AG04450 (cell line): Measurements from ENCODE around the gene C2. TPM values are rescaled to one million over a fixed set of nuclear protein-coding genes. Genes with fewer than 3 reads are reported as not detected.

Experiments
- CTCF ChIA-PET: fragments of 300-600, 350-600 bp; formaldehyde crosslinking; extraction: SDS; loops from one replicate; lab custom pipeline; 2022; ENCODE audit warnings: antibody characterized with exemption, inconsistent platforms; lab: Charles Lee
- POLR2A ChIA-PET: fragments of 350-600 bp; formaldehyde crosslinking; extraction: SDS; loops from one replicate; lab custom pipeline; 2021; ENCODE audit warnings: antibody characterized with exemption, inconsistent platforms; lab: Yijun Ruan, JAX
- DNase-seq: peaks from one replicate; pipeline ENCODE4 v3.0.0-alpha.2; 2011; ENCODE audit warnings: low read depth, low spot score
- H3K27ac ChIP-seq: one replicate; pipeline ENCODE4 v1.5.1; 2012; ENCODE audit warnings: low read depth, low read length, control low read depth
- H3K27me3 ChIP-seq: one replicate; pipeline ENCODE4 v1.6.0; 2012; ENCODE audit warnings: low read length; ENCODE audit not compliant: control insufficient read depth, insufficient read depth
- H3K4me3 ChIP-seq: 2 replicates; pipeline ENCODE4 v1.5.1; 2011; ENCODE audit warnings: mild to moderate bottlenecking, low read depth, low read length, control low read depth
- H3K9me3 ChIP-seq: 2 replicates; pipeline ENCODE4 v1.5.1; 2012; ENCODE audit warnings: low read length; ENCODE audit not compliant: control insufficient read depth, insufficient read depth
- CTCF ChIP-seq: IDR thresholded peaks from 2 replicates; pipeline ENCODE4 v1.5.1; 2011; ENCODE audit warnings: low read depth, low read length, control low read depth, inconsistent platforms
- polyA plus RNA-seq: library from polyadenylated mRNA; depleted of rRNA; stranded (reverse); fragments of >200 nt; gene quantifications from 2 replicates; pipeline ENCODE4 v1.2.3, GENCODE V29; 2011

The C2 gene
- polyA plus RNA-seq, 1 experiment, result 1.9 TPM

GRCh38 chr6:31946370-31946885, 18.9 kb downstream of the C2 start:
- no peak for TF ChIP-seq CTCF
- DNase-seq, result no peak
- Histone ChIP-seq H3K4me3 (no peak overlapping the region; the same call in 1 of the 2 replicates), H3K9me3 (no peaks in the 10 kb centered on the region; the same call in 1 of the 2 replicates), H3K27ac (peak overlapping the region; percentile 83), H3K27me3 (no peaks in the 10 kb centered on the region)
- ChIA-PET POLR2A (interaction anchor here (0.6 to 1.1 kb wide), 2 partner anchors 44 to 101 kb away, joined by 3 to 4 read pairs; no protein-coding TSS in a partner anchor), CTCF (no interaction called here)

DNA sequence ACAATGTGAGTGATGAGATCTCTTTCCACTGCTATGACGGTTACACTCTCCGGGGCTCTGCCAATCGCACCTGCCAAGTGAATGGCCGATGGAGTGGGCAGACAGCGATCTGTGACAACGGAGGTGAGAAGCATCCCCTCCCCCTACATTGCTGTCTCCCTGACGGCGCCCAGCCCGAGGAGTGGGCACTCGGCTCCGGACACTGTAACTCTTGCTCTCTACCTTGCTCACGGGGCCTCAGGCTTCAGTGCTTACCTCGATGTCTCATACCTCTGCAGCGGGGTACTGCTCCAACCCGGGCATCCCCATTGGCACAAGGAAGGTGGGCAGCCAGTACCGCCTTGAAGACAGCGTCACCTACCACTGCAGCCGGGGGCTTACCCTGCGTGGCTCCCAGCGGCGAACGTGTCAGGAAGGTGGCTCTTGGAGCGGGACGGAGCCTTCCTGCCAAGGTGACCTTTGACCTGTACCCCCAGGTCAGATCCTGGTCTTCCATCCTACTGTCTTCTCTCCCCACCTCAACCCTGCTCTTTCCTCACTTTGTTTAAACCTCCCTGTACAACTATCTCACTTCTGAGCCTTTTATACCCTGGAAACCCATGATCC, 19.7 kb downstream of the C2 start:
- CTCF ChIA-PET, result no interaction called here
- Histone ChIP-seq H3K4me3 (no peak overlapping the region), H3K9me3 (no peaks in the 10 kb centered on the region; the same call in 1 of the 2 replicates), H3K27me3 (no peaks in the 10 kb centered on the region), H3K27ac (no peak overlapping the region)
- POLR2A ChIA-PET, result no interaction called here
- no peak for TF ChIP-seq CTCF
- DNase-seq, result no peak

DNA sequence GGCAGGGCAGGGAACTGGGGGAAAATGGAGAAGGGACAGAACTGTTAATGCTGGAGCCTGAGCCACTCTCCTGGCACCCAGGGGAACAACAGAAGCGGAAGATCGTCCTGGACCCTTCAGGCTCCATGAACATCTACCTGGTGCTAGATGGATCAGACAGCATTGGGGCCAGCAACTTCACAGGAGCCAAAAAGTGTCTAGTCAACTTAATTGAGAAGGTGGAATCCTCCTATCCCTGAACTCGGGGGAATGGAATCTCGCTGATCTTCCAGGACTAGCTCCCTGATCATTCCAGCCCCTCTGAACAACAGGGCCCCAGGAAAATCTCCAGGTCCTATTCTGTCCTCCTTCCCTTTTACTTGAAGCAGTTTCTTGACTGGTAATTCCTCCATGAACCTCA, 20.3 kb downstream of the C2 start:
- Histone ChIP-seq H3K4me3 (no peak overlapping the region), H3K27ac (no peak overlapping the region), H3K27me3 (no peaks in the 10 kb centered on the region), H3K9me3 (no peaks in the 10 kb centered on the region; the same call in 1 of the 2 replicates)
- POLR2A ChIA-PET, result no interaction called here
- no peak for DNase-seq
- CTCF ChIA-PET, result no interaction called here
- TF ChIP-seq CTCF, result no peak

DNA sequence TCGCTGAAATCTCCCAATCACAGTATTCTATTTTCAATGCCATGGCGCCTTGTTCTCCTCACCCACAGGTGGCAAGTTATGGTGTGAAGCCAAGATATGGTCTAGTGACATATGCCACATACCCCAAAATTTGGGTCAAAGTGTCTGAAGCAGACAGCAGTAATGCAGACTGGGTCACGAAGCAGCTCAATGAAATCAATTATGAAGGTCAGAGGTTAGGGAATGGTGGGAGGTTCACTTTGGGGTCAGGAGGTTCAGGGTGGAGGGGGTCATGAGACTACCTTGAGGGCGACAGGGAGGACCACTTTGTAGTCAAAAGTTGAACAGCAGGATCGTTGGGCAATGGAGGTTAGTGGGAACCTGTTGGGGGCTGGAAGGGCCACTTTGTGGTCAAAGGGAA, 20.8 kb downstream of the C2 start:
- DNase-seq, result no peak

More for the DNA sequence above, 20.8 kb downstream of the C2 start:
- H3K4me3 ChIP-seq, result no peak overlapping the region
- ChIA-PET POLR2A (no interaction called here), CTCF (interaction anchor here (0.6 kb wide), 1 partner anchor 51 kb away, joined by 3 read pairs; the partner anchor contains the start of gene EHMT2)
- H3K27me3 ChIP-seq, result no peaks in the 10 kb centered on the region
- no peak overlapping the region for H3K27ac ChIP-seq
- no peak for TF ChIP-seq CTCF
- no peaks in the 10 kb centered on the region; the same call in 1 of the 2 replicates for H3K9me3 ChIP-seq
